ACC112 (cell line): Measurements from ENCODE around the gene ROBO1.

Experiments
- H2AFZ ChIP-seq: fragments of 200-600 bp; sonication (generic); one replicate; pipeline ENCODE4 v1.6.0; 2017; ENCODE audit warnings: antibody characterized with exemption, low read length; ENCODE audit not compliant: unreplicated experiment
- H3K27ac ChIP-seq: fragments of 200-600 bp; sonication (generic); 2 replicates; pipeline ENCODE4 v1.5.1; 2014; ENCODE audit warnings: low read depth, mild to moderate bottlenecking, antibody characterized with exemption, low read length, moderate library complexity
- H3K27me3 ChIP-seq: fragments of 200-600 bp; sonication (generic); 2 replicates; pipeline ENCODE4 v1.6.1; 2014; ENCODE audit warnings: mild to moderate bottlenecking, antibody characterized with exemption, low read length, moderate library complexity, mixed read lengths; ENCODE audit not compliant: insufficient read depth
- H3K36me3 ChIP-seq: fragments of 200-600 bp; sonication (generic); 2 replicates; pipeline ENCODE4 v1.6.1; 2016; ENCODE audit warnings: mild to moderate bottlenecking, antibody characterized with exemption, low read length, moderate library complexity, mixed read lengths; ENCODE audit not compliant: insufficient read depth
- H3K4me1 ChIP-seq: fragments of 200-600 bp; sonication (generic); one replicate; pipeline ENCODE4 v1.6.1; 2016; ENCODE audit warnings: low read length, mixed read lengths; ENCODE audit not compliant: insufficient read depth, unreplicated experiment, control insufficient read depth
- H3K4me3 ChIP-seq: fragments of 200-600 bp; sonication (generic); 2 replicates; pipeline ENCODE4 v1.5.1; 2014; ENCODE audit warnings: mild to moderate bottlenecking, low read depth, low read length
- H3K79me2 ChIP-seq: fragments of 200-600 bp; sonication (generic); one replicate; pipeline ENCODE4 v1.6.0; 2016; ENCODE audit warnings: low read length; ENCODE audit not compliant: control insufficient read depth, unreplicated experiment, insufficient read depth

Gene ROBO1

GRCh38 chr3:78937475-78937874 is 830.3 kb downstream of the ROBO1 start:
- Histone ChIP-seq H3K36me3 (peaks cover 10% of the 10 kb centered on the region; the same call in 1 of the 2 replicates), H2AFZ (no peak overlapping the region), H3K4me1 (peaks cover 11% of the 10 kb centered on the region), H3K4me3 (no peak overlapping the region), H3K79me2 (no peaks in the 10 kb centered on the region), H3K27me3 (no peaks in the 10 kb centered on the region), H3K27ac (no peak overlapping the region)

- no peak overlapping the region for H3K4me3 ChIP-seq
- H3K4me1 ChIP-seq: no peaks in the 10 kb centered on the region
- no peak overlapping the region for H3K27ac ChIP-seq
- H2AFZ ChIP-seq: no peak overlapping the region
- no peaks in the 10 kb centered on the region for H3K27me3 ChIP-seq
- H3K79me2 ChIP-seq: no peaks in the 10 kb centered on the region
- H3K36me3 ChIP-seq: no peaks in the 10 kb centered on the region
These were observed 840.0 kb downstream of the ROBO1 start for GRCh38 chr3:78927759-78928158.

- H3K4me3 ChIP-seq: no peak overlapping the region
- H3K36me3 ChIP-seq: no peaks in the 10 kb centered on the region
- no peak overlapping the region for H3K27ac ChIP-seq
- no peaks in the 10 kb centered on the region for H3K4me1 ChIP-seq
- no peak overlapping the region for H2AFZ ChIP-seq
- peaks cover 3% of the 10 kb centered on the region for H3K79me2 ChIP-seq
- H3K27me3 ChIP-seq: no peaks in the 10 kb centered on the region
These were observed 841.3 kb downstream of the ROBO1 start for GRCh38 chr3:78926523-78926922.

GRCh38 chr3:78924711-78925110 is 843.1 kb downstream of the ROBO1 start:
- Histone ChIP-seq H3K4me1 (peaks cover 4% of the 10 kb centered on the region), H2AFZ (no peak overlapping the region), H3K27me3 (no peaks in the 10 kb centered on the region), H3K4me3 (no peak overlapping the region), H3K36me3 (no peaks in the 10 kb centered on the region), H3K79me2 (peaks cover 6% of the 10 kb centered on the region), H3K27ac (no peak overlapping the region)

GRCh38 chr3:78919021-78919755 is 848.6 kb downstream of the ROBO1 start:
- H3K27me3 ChIP-seq: no peaks in the 10 kb centered on the region
- H2AFZ ChIP-seq: peak overlapping the region; percentile 69
- H3K4me3 ChIP-seq: peak overlapping the region; percentile 31; the same call in 1 of the 2 replicates
- peak overlapping the region; percentile 94 for H3K27ac ChIP-seq
- peaks cover 26% of the 10 kb centered on the region for H3K4me1 ChIP-seq
- H3K79me2 ChIP-seq: peaks cover 9% of the 10 kb centered on the region
- no peaks in the 10 kb centered on the region for H3K36me3 ChIP-seq

GRCh38 chr3:78918361-78919020 is 849.3 kb downstream of the ROBO1 start:
- Histone ChIP-seq H2AFZ (no peak overlapping the region), H3K4me1 (peaks cover 26% of the 10 kb centered on the region), H3K79me2 (peaks cover 9% of the 10 kb centered on the region), H3K36me3 (no peaks in the 10 kb centered on the region), H3K4me3 (peak overlapping the region; percentile 31; the same call in 1 of the 2 replicates), H3K27me3 (no peaks in the 10 kb centered on the region), H3K27ac (peak overlapping the region; percentile 94)

- H3K4me3 ChIP-seq: peak overlapping the region; percentile 31; the same call in 1 of the 2 replicates
- H3K79me2 ChIP-seq: peaks cover 9% of the 10 kb centered on the region
- H2AFZ ChIP-seq: no peak overlapping the region
- no peaks in the 10 kb centered on the region for H3K27me3 ChIP-seq
- H3K36me3 ChIP-seq: no peaks in the 10 kb centered on the region
- peak overlapping the region; percentile 94 for H3K27ac ChIP-seq
- peaks cover 26% of the 10 kb centered on the region for H3K4me1 ChIP-seq
These were observed 850.3 kb downstream of the ROBO1 start for GRCh38 chr3:78917536-78917935.

GRCh38 chr3:78913711-78914110 is 854.1 kb downstream of the ROBO1 start:
- H3K4me3 ChIP-seq: no peak overlapping the region
- no peak overlapping the region for H2AFZ ChIP-seq
- H3K79me2 ChIP-seq: peaks cover 2% of the 10 kb centered on the region
- no peak overlapping the region for H3K27ac ChIP-seq
- H3K36me3 ChIP-seq: no peaks in the 10 kb centered on the region
- H3K4me1 ChIP-seq: peaks cover 14% of the 10 kb centered on the region
- no peaks in the 10 kb centered on the region for H3K27me3 ChIP-seq

GRCh38 chr3:78912687-78913086 is 855.1 kb downstream of the ROBO1 start:
- Histone ChIP-seq H3K4me1 (peaks cover 10% of the 10 kb centered on the region), H3K36me3 (no peaks in the 10 kb centered on the region), H3K27ac (no peak overlapping the region), H3K4me3 (no peak overlapping the region), H3K79me2 (peaks cover under 1% of the 10 kb centered on the region), H3K27me3 (no peaks in the 10 kb centered on the region), H2AFZ (no peak overlapping the region)

GRCh38 chr3:78912259-78912658 is 855.5 kb downstream of the ROBO1 start:
- Histone ChIP-seq H3K79me2 (no peaks in the 10 kb centered on the region), H3K27ac (no peak overlapping the region), H3K36me3 (no peaks in the 10 kb centered on the region), H2AFZ (no peak overlapping the region), H3K27me3 (no peaks in the 10 kb centered on the region), H3K4me1 (peaks cover 7% of the 10 kb centered on the region), H3K4me3 (no peak overlapping the region)

GRCh38 chr3:78911394-78911793 is 856.4 kb downstream of the ROBO1 start:
- Histone ChIP-seq H3K4me3 (no peak overlapping the region), H2AFZ (no peak overlapping the region), H3K4me1 (peaks cover 9% of the 10 kb centered on the region), H3K27me3 (no peaks in the 10 kb centered on the region), H3K27ac (no peak overlapping the region), H3K79me2 (no peaks in the 10 kb centered on the region), H3K36me3 (no peaks in the 10 kb centered on the region)
